ENCODE data around the gene KCP.

The KCP gene

DNA sequence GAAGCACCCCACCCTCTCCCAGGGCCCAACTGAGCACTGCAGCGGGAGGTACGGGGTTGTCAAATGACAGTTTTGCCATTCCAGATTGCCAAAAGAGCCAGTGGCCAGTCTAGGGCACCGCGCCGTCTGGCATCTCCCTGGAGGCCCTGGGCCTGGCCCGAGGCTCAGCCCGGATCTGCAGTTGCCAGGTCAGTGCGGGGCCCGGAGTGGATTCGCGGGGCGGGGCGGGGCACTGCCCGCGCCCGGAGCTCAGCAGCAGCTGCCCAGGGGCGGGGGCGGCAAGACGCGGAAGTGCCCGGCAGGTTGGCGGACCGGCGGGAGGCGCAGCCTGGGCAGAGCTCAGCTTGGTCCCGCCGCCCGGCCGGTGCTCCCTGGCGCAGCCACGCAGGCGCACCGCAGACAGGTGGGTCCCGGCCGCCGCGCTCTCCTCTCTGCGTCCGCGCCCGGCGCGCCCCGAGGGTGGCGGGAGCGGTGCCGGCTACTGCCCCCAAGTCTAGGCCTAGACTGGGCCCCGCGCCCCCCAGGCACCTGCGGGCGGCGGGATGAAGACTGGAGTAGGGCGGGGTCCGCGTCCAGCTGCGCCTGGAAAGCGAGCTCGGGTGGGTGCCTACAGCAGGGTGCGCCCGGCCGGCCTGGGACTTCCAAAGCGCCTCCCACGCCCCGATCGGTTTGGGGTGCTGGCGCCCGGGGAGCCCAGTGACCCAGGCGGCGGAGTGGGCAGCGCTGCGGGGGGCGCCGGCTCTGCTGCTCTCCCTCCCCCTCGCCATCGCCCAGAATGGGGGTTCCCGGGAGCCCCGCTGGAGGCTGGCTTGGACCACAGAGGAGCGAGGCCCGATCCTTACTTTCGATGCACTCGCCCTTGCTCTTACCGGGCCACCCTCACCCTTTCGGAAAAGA, 27.4 kb upstream of the KCP start, which contains the start of gene IRF5:
TSS of gene IRF5 (plus strand) at position 281 of the 897 bp plus-strand sequence. CDS start 4,155 bp downstream, outside the sequence.
- TF ChIP-seq, protein P1, sequence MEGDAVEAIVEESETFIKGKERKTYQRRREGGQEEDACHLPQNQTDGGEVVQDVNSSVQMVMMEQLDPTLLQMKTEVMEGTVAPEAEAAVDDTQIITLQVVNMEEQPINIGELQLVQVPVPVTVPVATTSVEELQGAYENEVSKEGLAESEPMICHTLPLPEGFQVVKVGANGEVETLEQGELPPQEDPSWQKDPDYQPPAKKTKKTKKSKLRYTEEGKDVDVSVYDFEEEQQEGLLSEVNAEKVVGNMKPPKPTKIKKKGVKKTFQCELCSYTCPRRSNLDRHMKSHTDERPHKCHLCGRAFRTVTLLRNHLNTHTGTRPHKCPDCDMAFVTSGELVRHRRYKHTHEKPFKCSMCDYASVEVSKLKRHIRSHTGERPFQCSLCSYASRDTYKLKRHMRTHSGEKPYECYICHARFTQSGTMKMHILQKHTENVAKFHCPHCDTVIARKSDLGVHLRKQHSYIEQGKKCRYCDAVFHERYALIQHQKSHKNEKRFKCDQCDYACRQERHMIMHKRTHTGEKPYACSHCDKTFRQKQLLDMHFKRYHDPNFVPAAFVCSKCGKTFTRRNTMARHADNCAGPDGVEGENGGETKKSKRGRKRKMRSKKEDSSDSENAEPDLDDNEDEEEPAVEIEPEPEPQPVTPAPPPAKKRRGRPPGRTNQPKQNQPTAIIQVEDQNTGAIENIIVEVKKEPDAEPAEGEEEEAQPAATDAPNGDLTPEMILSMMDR (IDR thresholded peaks at IDR 0.05): 0 out of 2 replicates have a peak, but pooled peaks have one; percentile 12
- TF ChIP-seq ZFX (IDR thresholded peaks at IDR 0.05; ENCODE audit: borderline replicate concordance): no peak
- H3K27ac ChIP-seq: peak within 1 kb of the TSS; percentile 56

DNA sequence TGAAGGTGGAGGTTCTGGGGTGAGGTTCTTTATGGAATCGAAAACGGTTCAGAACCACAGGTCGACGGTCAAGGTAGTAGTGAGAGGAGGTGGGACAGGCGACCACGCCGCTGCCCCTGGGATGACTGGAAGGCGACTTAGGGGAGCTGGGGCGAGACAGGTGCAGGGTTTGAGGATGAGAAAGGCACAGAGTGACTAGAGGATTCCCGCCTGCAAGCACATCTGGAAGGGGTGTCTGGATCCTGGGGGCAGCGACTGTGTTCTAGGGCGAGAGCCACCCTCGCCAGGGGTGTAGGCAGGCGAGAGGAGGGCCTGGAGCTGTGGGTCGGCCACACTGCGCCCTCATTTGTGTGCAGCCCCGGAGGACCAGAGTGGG, 26.8 kb upstream of the KCP start:
- peak overlapping the region; percentile 56 for H3K27ac ChIP-seq
- TF ChIP-seq ZFX (IDR thresholded peaks at IDR 0.05; ENCODE audit: borderline replicate concordance): no peak
- TF ChIP-seq, protein P1 (IDR thresholded peaks at IDR 0.05): no peak

- TF ChIP-seq ZFX (IDR thresholded peaks at IDR 0.05; ENCODE audit: borderline replicate concordance): no peak
- TF ChIP-seq, protein P1 (IDR thresholded peaks at IDR 0.05): no peak
- H3K27ac ChIP-seq: peak overlapping the region; percentile 56
These were observed 26.3 kb upstream of the KCP start for GRCh38 chr7:128936798-128937197.

DNA sequence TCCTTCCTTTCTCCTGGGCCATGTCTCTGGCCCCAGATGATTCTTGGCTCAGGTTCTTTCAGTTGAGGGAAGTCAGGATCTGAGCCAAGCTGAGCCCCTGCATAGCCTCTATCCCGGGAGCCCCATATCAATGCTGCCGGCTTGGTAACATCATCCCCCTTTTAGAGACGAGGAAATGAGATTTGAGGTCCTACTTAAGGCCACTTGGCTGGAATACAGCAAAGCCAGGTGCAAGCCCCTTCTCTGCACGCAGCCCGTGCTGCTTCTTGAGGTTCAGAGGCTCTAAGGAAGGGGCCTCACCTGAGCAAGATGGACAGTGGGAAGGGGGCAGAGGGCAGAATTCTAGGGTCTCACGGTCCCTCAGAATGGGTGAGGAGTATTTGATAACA, 24.8 kb upstream of the KCP start:
- TF ChIP-seq, protein P1 (IDR thresholded peaks at IDR 0.05): no peak
- no peak for TF ChIP-seq ZFX (IDR thresholded peaks at IDR 0.05; ENCODE audit: borderline replicate concordance)
- H3K27ac ChIP-seq: no peak overlapping the region

DNA sequence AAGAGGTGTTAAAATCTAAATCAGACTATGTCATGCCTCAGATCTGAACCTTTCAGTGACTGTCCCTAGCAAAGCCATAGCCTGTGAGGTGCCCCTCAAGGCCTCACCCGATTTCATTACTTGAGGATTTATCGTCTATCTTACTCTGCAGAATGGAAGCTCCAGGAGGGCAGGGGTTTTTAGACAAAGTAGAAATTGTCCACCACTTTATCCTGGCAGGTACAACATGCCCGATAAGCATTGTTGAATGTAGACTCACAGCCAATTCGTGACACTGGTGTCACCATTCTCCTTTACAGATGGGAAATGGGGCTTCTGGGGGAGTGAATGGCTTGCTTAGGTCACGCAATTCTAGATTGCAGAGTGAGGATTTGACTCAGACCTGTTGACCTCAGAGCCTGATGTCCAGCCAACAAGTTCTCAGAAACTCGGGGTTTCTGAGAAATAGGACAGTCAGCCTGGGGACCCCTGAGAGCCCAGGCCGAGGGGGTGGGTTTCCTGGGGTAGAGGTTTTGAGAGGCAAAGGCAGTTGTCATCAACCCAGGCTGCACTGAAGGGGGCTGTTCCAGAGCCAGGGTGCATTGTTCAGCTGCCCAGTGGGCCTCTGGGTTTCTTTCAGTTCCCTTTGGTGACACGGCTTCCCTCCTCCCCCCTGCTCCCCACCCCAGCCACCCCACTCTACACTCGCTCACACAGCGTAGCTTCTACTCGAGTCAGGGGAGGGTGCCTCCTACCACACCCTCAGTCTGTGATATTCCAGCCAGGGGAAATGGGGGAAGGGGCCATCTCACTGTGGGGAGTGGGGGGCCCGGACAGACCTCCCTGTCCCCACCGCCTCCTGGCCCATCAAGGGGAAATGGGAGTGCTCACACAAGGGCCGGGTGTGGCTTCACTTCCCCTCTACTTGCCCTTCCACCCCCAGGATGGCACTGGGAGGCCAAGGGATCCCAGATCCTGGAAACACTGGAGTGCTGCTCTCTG, 24.1 kb upstream of the KCP start:
- no peak overlapping the region for H3K27ac ChIP-seq
- TF ChIP-seq, protein P1 (IDR thresholded peaks at IDR 0.05): no peak
- TF ChIP-seq ZFX (IDR thresholded peaks at IDR 0.05; ENCODE audit: borderline replicate concordance): no peak

GRCh38 chr7:128933180-128933891, 22.8 kb upstream of the KCP start:
- TF ChIP-seq, protein P1 (IDR thresholded peaks at IDR 0.05): no peak
- no peak for TF ChIP-seq ZFX (IDR thresholded peaks at IDR 0.05; ENCODE audit: borderline replicate concordance)
- no peak overlapping the region for H3K27ac ChIP-seq

Data from 22Rv1 (cell line).